Endothelial cell of hepatic sinusoid (primary cell): Measurements from ENCODE around the gene NUP85.
"Not testable (repeated sequence)": the region's sequence is repeated elsewhere in the genome, so short reads cannot be mapped to it uniquely, and the experiment has no call there.

ENCODE experiments used
- in situ Hi-C: cut with HindIII; loops from 2 replicates; pipeline ENCODE4 v1.10.0; 2017; ENCODE audit warnings: low sequenced_read_pairs

NUP85 gene

GRCh38 chr17:75194879-75195278 lies 10.6 kb upstream of the NUP85 start:
- in situ Hi-C loops: no loop called here

GRCh38 chr17:75199886-75200618 lies 5.4 kb upstream of the NUP85 start:
- in situ Hi-C loops: no loop called here

GRCh38 chr17:75205793-75206163 lies 299 bp downstream of the NUP85 start:
- in situ Hi-C loops: no loop called here

GRCh38 chr17:75207050-75207407 lies 1.6 kb downstream of the NUP85 start:
- in situ Hi-C loops: not testable (repeated sequence)

GRCh38 chr17:75207760-75208159 lies 2.3 kb downstream of the NUP85 start:
- in situ Hi-C loops: no loop called here

- in situ Hi-C loops: no loop called here
Observed at GRCh38 chr17:75208161-75208560, 2.7 kb downstream of the NUP85 start.

- in situ Hi-C loops: no loop called here
Observed at GRCh38 chr17:75209061-75209460, 3.6 kb downstream of the NUP85 start.

GRCh38 chr17:75218131-75218530 lies 12.7 kb downstream of the NUP85 start:
- in situ Hi-C loops: no loop called here

GRCh38 chr17:75219815-75220214 lies 14.3 kb downstream of the NUP85 start:
- in situ Hi-C loops: no loop called here

GRCh38 chr17:75225016-75225415 lies 19.5 kb downstream of the NUP85 start:
- in situ Hi-C loops: no loop called here

GRCh38 chr17:75227729-75228128 lies 22.2 kb downstream of the NUP85 start:
- in situ Hi-C loops: no loop called here

GRCh38 chr17:75228305-75228704 lies 22.8 kb downstream of the NUP85 start:
- in situ Hi-C loops: no loop called here

GRCh38 chr17:75228847-75229246 lies 23.4 kb downstream of the NUP85 start:
- in situ Hi-C loops: no loop called here

- in situ Hi-C loops: no loop called here
Observed at GRCh38 chr17:75231071-75231470, 25.6 kb downstream of the NUP85 start.

GRCh38 chr17:75231741-75232464 lies 26.4 kb downstream of the NUP85 start:
- in situ Hi-C loops: no loop called here

GRCh38 chr17:75232786-75233185 lies 27.3 kb downstream of the NUP85 start:
- in situ Hi-C loops: no loop called here

GRCh38 chr17:75237100-75238014 lies 31.9 kb downstream of the NUP85 start:
- in situ Hi-C loops: no loop called here

- in situ Hi-C loops: no loop called here
Observed at GRCh38 chr17:75238020-75238580, 32.6 kb downstream of the NUP85 start.

GRCh38 chr17:75238684-75239191 lies 33.3 kb downstream of the NUP85 start:
- in situ Hi-C loops: no loop called here

GRCh38 chr17:75239214-75239613 lies 33.7 kb downstream of the NUP85 start:
- in situ Hi-C loops: no loop called here

- in situ Hi-C loops: no loop called here
Observed at GRCh38 chr17:75239778-75240393, 34.4 kb downstream of the NUP85 start.
